KOPT-K1 (cell line): Measurements from ENCODE around the gene GRIN2C.

Experiments used
- H3K27ac ChIP-seq: fragments of 200-600 bp; sonication (generic); 2 replicates; pipeline ENCODE4 v1.5.1; 2016; ENCODE audit warnings: antibody characterized with exemption, mild to moderate bottlenecking, low read depth, low read length; ENCODE audit not compliant: poor library complexity, severe bottlenecking
- H3K36me3 ChIP-seq: fragments of 200-600 bp; sonication (generic); 2 replicates; pipeline ENCODE4 v1.5.1; 2017; ENCODE audit warnings: antibody characterized with exemption, mild to moderate bottlenecking, low read length, moderate library complexity; ENCODE audit not compliant: insufficient read depth
- H3K9me3 ChIP-seq: fragments of 200-600 bp; sonication (generic); 2 replicates; pipeline ENCODE4 v1.5.1; 2017; ENCODE audit warnings: antibody characterized with exemption, low read length, mild to moderate bottlenecking; ENCODE audit not compliant: insufficient read depth, poor library complexity, severe bottlenecking

The GRIN2C gene

DNA sequence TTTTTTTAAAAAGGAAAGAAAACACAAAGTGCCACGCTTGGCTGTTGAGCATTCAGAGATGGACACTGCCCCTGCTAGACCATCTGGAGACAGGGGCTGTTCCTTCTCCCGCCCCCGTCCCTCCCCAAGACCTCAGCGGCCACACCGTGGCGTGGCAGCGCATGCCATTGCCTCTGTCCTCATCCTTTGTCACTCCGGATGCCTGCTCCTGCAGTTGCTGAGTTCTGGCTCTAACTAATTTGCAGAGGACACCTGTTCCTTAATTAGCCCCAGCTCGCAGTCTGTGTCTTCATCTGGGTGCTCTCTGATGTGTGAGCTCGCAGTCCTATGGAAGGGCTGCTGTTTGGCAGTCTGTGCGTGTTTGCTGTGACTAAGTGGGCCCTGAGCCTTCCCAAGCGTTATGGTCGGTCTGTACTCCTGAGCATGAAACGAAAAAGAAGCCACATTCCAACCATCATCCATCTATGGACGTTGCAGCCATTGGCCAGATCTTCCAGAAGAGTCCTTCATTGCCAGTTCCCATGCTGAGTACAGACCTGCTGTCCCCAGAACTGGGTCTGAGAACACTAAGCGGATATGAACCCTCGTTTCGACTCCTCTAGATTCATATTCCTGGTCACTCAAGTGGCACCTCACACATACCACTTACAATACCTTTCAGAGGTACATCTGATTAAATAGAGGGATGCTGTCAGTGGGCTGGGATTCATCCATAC, 42.6 kb downstream of the GRIN2C start:
- peaks cover 42% of the 10 kb centered on the region for H3K36me3 ChIP-seq
- H3K9me3 ChIP-seq: no peaks in the 10 kb centered on the region
- H3K27ac ChIP-seq: no peak overlapping the region

DNA sequence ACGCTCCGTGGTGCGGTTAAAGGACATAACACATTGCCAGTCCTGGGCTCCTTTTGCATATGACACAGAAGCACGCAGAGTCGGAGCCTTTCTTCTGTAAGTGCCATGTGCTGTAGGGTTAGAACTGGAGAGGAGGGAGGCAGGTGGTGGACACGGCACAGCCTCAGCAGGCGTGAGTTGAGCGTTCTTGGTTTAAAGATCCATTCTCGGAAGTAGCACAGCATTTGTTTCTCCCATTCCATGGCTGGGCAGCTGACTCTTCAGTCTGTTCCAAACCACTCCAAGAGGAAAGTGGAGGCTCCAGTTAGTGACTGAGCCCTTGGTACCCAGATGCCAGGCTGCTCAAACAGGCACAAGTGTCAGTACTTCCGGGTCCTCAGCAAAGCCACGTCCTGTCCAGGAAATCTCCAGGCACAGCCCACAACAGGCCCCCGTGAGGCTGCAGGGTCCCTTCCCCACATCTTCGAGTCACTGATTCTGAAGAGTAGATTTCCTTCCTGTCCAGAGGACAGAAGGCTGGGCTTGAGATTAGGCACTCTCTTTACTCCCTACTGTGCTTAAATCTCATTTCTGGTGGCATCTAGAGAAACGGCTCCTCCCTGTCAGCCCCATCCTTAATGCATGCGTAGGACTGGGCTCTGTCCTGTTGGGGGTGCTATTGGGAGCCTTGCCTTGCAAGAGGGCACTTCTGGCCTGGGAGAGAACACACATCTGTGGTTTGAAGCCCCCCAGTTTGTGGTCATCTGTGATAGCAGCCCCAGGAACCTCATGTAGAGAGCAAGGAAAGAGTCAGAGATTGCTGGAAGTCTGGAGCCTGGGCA, 43.9 kb downstream of the GRIN2C start:
- Histone ChIP-seq H3K9me3 (no peaks in the 10 kb centered on the region), H3K27ac (no peak overlapping the region), H3K36me3 (peaks cover 46% of the 10 kb centered on the region)

DNA sequence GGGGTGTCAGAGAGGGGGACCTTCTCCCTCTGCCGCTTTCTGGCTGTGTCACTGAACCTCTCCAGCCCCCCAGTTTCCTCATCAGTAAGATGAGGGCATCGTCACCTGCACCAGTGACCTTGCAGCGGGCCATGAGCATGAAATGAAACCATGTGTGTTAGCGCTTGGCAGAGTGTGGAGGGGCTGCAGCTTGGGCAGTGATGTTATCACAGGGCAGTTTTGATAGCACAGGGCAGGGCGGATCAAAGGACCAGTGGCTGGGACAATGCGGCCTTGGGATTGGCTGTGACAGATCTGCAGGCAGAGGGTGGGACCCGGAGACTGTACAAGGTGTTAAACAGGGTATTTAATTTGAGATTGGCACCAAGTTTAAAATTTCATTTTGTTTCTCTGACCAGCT, 44.6 kb downstream of the GRIN2C start:
- peaks cover 49% of the 10 kb centered on the region for H3K36me3 ChIP-seq
- no peaks in the 10 kb centered on the region for H3K9me3 ChIP-seq
- H3K27ac ChIP-seq: no peak overlapping the region

DNA sequence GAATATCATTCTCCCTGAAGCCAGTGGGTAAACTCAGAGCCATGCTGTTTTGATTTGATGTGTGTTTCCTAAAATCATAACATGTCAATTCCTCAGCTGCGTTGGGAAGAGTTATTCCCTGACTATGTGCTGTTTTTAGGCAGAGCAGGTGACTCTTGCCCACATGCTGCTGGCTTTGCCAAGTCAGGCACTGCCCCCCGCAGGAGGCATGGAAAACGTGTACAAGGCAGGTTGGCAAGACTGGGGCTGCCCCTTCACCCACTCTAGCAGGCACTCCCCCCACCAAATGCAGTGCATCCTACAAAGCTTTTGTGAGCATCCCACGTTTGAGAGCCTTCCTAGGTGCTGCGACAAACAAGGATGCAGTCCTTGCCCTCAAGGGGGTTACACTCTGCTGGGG, 45.2 kb downstream of the GRIN2C start:
- Histone ChIP-seq H3K36me3 (peaks cover 46% of the 10 kb centered on the region), H3K9me3 (no peaks in the 10 kb centered on the region), H3K27ac (no peak overlapping the region)

DNA sequence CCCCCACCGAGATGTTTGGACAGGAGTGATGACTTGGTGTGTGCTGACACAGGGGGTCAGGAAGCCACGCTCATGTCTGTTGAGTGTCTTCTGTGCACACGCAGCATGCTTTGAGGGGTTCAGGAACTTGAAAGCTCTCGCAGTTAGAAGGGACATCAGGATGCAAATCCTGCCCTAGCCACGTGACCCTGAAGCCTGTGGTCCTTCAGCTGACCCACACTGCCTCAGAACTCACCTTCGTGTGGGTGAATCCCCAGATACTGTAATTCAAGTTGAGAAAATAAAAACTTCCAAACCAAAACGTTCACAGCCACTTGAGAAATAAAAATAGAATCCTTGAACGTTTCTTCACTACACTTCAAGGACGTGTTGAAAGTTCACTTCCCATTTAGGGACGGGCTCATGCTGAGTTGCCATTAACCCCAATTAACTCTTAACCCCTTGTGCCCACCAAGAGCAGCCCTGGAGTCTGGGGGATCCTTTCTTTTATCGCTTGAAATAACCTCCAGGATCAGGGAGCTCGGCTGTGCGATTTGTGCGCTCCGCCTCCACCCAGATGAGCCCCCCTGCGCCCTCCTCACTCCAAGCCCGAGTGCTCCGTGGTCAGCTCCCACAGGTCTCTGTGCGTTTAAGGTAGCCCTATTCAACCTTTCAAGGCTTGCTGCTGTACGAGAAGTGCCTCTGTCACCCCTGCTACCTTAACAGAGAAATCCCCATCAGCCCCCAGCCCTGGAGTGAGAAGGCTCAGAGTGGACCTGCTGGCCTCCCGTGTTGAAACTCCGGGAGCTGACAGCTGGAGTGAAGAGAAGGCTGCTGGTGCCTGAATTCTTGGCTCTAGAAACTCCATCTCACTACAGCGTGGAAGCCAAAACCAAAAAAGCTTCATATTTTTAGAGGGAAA, 47.3 kb downstream of the GRIN2C start:
- peaks cover 49% of the 10 kb centered on the region for H3K36me3 ChIP-seq
- no peak overlapping the region for H3K27ac ChIP-seq

DNA sequence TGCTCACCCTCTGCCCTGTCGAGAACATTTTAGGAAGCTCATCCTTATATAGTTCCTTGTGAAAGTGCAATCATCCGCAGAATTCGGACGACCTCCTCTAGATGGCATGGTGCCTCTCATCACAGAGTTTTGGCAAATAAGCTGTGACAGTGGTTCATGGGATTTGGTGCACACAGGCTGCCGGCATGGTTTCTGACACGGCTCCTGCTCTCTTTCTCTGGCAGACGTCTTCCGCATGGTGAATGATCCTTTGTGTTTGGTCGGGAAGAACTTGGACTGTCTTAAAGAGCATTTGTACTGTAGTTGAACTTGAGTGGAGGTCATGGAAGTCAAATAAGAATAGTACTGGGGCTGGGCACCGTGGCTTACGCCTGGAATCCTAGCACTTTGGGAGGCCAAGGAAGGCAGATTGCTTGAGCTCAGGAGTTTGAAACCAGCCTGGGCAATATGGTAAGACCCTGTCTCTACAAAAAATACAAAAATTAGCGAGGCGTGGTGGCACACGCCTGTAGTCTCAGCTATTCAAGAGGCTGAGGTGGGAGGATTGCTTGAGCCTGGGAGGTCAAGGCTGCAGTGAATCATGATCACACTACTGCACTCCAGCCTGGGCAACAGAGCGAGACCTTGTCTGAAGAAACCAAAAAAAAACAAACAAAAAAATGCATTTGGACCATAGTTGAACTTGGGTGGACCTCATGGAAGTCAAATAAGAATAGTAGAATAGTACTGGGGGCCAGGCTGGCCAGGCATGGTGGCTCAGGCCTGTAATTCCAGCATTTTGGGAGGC, 48.8 kb downstream of the GRIN2C start:
- Histone ChIP-seq H3K36me3 (peaks cover 46% of the 10 kb centered on the region), H3K9me3 (no peaks in the 10 kb centered on the region), H3K27ac (no peak overlapping the region)

More for the DNA sequence above, 47.3 kb downstream of the GRIN2C start:
- H3K9me3 ChIP-seq: no peaks in the 10 kb centered on the region

DNA sequence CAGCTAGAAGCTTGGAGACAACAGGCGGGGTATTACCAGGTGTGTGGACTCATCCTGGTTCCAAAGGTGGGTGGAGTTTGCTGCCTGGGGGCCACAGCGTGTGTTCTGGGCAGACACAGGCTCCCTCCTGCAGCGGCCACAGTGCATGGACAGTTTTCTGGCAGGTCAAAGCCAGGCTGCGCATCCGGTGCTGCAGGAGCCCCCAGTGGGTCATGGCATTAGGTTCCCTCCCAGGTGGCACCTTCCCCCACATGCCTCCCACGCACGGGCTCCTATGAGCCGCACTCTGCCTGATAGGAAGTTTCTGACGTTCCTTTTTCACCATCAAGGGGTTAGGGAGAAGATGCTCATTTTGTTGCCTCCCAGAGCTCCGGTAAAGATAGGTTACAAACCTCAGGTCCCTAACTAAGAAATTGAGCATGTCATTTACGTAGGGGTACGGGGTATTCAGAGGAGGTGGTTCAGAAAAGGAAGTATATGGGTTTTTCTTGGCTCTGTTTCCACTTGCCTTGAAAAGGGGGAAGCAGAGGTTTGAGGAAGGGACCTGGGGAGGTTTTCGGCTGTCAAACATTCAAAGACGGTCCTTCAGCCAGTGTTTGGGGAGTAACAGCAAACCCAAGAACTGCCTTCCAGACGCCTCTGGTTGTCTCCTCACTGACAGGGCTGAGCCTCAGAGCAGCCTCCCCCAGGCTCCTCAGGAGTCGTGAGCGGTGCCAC, 50.8 kb downstream of the GRIN2C start:
- Histone ChIP-seq H3K27ac (no peak overlapping the region), H3K36me3 (peaks cover 46% of the 10 kb centered on the region), H3K9me3 (no peaks in the 10 kb centered on the region)

DNA sequence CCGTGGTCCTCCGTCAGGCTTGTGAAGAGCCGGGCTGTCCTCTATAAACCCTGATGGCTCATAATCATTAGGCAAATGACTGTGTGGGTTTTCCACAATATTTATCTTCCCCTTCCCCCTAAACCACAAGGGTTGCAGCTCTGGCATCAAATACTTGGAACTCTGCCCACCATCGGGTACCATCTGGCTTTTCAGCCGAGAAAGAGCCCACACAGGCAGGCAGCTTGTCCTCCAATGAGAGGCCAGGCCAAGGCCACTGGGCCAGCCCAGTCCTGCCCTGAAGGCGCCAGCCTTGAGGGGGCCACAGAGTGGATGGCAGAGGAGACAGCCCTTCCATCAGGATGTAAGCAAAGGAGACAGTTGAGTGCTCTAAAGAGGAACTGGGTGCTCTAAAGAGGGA, 51.8 kb downstream of the GRIN2C start:
- Histone ChIP-seq H3K27ac (no peak overlapping the region), H3K9me3 (no peaks in the 10 kb centered on the region), H3K36me3 (peaks cover 48% of the 10 kb centered on the region)

DNA sequence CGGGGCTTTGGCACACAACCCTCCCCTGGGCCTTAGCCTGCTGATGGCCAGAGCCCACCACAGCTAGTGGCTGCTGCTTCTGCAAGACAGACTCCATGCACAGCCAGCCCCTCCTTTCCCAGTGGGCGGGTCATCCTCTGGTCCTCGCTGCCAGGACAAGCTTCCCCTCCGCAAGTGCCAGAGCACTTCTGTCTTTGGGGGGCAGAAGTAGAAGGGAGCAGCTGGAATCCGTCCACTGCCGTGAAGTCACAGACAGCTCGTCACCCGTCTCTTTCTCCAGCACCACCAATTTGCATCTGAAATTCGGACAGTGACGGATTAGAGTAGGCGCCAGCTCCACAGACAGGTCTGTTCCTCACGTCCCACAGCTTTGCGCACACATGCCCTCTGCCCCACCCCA, 52.2 kb downstream of the GRIN2C start:
- Histone ChIP-seq H3K27ac (no peak overlapping the region), H3K36me3 (peaks cover 47% of the 10 kb centered on the region), H3K9me3 (no peaks in the 10 kb centered on the region)

DNA sequence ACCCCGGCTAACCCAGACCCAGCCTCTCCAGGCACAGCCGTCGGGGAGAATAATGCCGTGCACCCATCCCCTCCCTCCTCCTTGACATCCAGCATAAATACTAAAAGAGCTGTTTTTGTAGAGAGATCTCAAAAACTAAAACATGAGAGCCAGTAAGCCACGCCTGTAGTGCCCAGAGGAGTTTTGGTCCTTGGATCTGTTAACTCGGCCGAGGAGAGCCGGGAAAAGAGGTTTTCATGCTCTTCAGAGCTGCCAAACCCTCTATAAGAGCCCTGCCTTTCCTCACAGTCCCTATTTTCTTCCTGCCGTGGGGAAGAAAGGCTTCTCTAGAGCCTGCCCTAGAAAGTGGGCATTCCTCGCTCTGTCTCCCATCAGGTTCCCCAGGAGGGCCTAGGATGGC, 53.4 kb downstream of the GRIN2C start:
- Histone ChIP-seq H3K36me3 (peaks cover 50% of the 10 kb centered on the region), H3K9me3 (no peaks in the 10 kb centered on the region)

DNA sequence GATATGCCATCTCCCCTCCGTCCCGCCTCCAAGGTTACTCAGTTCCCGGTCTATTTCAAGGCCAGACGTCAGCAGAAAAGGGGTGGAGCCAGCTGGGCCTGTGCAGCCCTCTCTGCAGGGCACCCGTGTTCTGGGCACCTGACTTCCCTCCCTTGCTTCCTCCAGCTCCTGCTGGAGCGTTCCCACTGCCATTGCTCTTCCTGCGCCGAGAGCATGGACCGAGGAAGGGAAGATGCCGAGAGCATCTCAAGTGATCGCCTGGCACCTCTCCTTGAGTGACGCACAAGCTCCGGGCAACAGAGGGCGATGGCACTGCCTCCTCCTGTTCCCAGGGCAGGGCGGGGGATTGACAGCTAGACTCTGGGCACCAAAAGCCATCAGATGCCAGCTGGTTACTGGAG, 54.1 kb downstream of the GRIN2C start:
- H3K9me3 ChIP-seq: no peaks in the 10 kb centered on the region
- H3K27ac ChIP-seq: no peak overlapping the region
- peaks cover 51% of the 10 kb centered on the region for H3K36me3 ChIP-seq

More for the DNA sequence above, 53.4 kb downstream of the GRIN2C start:
- no peak overlapping the region for H3K27ac ChIP-seq

DNA sequence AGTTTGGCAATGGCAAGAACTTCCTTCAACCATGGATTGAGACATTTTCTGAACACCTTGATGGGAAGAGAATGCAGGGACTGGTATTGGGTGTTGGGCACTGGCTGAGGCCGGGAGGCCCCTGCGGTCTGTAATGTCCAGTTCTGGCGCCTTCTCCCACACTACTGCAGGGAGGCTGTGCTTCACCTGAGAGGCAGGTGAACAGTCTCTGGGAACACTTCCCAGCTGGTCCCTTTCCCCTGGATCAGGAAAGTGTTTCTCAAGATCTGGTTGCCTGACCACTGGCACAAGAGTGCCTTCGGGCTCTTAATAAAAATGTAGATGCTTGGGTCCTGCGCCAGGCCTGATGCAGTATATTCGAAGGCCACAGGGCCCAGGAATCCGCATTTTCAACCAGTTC, 55.0 kb downstream of the GRIN2C start:
- H3K27ac ChIP-seq: no peak overlapping the region
- peaks cover 52% of the 10 kb centered on the region for H3K36me3 ChIP-seq
- no peaks in the 10 kb centered on the region for H3K9me3 ChIP-seq

DNA sequence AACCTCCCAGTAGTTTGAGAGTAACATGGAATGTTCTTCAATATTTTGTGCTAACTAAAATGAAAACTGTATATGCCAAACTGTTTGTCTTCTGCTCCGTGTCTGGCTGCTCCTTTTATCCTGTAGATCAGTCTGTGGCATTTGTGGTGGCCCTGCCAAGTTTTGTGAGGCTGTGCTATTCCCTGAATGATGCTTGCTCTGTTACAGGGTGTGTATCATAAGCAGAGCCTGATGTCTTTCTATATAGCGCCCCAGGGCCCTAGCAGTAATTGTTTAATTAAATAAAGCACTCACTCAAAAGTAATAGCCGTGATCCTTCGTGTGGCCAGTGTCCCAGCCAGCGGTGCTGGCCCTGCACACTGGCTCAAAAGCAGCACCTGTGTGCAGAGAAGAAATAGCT, 55.7 kb downstream of the GRIN2C start:
- Histone ChIP-seq H3K27ac (no peak overlapping the region), H3K9me3 (no peaks in the 10 kb centered on the region), H3K36me3 (peaks cover 59% of the 10 kb centered on the region)

DNA sequence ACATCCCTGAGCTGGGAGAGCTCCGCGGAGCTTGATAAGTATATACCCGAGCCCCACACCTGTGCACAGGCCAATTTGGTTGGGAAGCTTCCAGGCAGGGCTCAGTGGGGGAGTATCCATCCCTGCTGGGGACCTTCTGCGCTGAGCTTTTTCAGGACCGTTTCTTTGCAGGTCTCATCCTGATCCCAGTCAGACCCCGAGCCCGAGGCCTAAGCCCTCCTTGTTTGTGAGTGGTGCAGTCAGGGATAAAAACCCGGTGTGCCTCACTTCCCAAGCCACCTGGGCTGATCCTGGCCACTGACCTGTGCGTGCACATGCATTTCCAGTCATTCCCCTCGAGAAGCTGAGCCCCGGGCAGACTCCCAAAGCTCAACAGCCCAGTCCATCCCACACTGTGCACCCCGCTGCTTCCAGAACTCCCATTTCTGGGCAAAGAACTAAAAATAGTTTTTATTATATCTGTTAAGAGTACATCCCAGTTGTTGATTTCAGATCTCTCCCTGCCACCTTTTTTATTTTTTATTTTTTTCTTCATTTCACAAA, 56.2 kb downstream of the GRIN2C start:
- Histone ChIP-seq H3K36me3 (peaks cover 64% of the 10 kb centered on the region), H3K27ac (no peak overlapping the region), H3K9me3 (no peaks in the 10 kb centered on the region)
